ENCODE measurements around the gene MYH10. TPM values are rescaled to one million over a fixed set of nuclear protein-coding genes. Genes with fewer than 3 reads are reported as not detected.

Gene MYH10
- total RNA-seq, 1 donor from 2014 or later = 378 TPM

GRCh38 chr17:8466456-8466855 lies 164.1 kb downstream of the MYH10 start:
- intact Hi-C loops (cut with DNase I) = no loop called here
- Histone ChIP-seq H3K4me1 (peaks cover 11 to 84% of the 10 kb centered on the region in 2 donors), H3K27me3 (no peaks in the 10 kb centered on the region), H3K27ac (peak overlapping the region; percentile 52 to 82), H3K36me3 (peaks cover 10 to 33% of the 10 kb centered on the region in 2 donors), H3K9me3 (no peaks in the 10 kb centered on the region), H3K4me3 (peak overlapping the region in 1 of 2 donors; percentile 15)
- DNase-seq (ENCODE audit: low spot score in 2 of 2) = no peak
- TF ChIP-seq, protein P1, sequence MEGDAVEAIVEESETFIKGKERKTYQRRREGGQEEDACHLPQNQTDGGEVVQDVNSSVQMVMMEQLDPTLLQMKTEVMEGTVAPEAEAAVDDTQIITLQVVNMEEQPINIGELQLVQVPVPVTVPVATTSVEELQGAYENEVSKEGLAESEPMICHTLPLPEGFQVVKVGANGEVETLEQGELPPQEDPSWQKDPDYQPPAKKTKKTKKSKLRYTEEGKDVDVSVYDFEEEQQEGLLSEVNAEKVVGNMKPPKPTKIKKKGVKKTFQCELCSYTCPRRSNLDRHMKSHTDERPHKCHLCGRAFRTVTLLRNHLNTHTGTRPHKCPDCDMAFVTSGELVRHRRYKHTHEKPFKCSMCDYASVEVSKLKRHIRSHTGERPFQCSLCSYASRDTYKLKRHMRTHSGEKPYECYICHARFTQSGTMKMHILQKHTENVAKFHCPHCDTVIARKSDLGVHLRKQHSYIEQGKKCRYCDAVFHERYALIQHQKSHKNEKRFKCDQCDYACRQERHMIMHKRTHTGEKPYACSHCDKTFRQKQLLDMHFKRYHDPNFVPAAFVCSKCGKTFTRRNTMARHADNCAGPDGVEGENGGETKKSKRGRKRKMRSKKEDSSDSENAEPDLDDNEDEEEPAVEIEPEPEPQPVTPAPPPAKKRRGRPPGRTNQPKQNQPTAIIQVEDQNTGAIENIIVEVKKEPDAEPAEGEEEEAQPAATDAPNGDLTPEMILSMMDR (IDR thresholded peaks at IDR 0.05) = no peak

- Histone ChIP-seq H3K4me1 (peaks cover 11 to 81% of the 10 kb centered on the region in 2 donors), H3K27me3 (no peaks in the 10 kb centered on the region), H3K4me3 (no peak overlapping the region), H3K27ac (peak overlapping the region; percentile 64 to 79), H3K36me3 (peaks cover 17 to 40% of the 10 kb centered on the region in 2 donors), H3K9me3 (no peaks in the 10 kb centered on the region)
- DNase-seq (ENCODE audit: low spot score in 2 of 2) = no peak
- intact Hi-C loops (cut with DNase I) = no loop called here
- TF ChIP-seq, protein P1 (IDR thresholded peaks at IDR 0.05) = no peak
Observed at GRCh38 chr17:8465759-8466158, 164.8 kb downstream of the MYH10 start.

DNA sequence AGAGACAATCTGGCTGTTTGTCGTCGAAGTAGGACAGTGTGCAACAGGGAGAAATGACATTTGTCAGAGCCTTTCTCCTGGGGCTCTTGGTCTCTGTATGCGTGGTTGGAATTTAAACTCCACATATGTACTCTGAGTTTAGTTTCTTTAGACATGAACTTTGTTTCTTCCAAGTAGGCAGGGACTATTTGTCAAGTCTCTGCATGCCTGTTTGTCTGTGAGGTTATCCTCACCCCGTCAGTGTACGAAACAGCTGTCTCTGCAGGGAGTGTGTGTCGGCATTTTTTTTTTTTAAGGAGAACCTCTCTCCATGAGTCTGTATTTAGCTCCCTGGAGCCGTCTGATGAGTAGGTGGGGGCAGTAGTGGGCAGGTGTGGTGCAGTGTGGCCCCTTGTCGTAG lies 165.2 kb downstream of the MYH10 start:
- H3K27me3 ChIP-seq = no peaks in the 10 kb centered on the region
- H3K36me3 ChIP-seq = peaks cover 21 to 44% of the 10 kb centered on the region in 2 donors
- H3K9me3 ChIP-seq = no peaks in the 10 kb centered on the region
- peak overlapping the region; percentile 64 to 79 for H3K27ac ChIP-seq
- H3K4me1 ChIP-seq = peaks cover 11 to 77% of the 10 kb centered on the region in 2 donors
- intact Hi-C loops (cut with DNase I) = no loop called here
- no peak overlapping the region for H3K4me3 ChIP-seq
- TF ChIP-seq, protein P1 (IDR thresholded peaks at IDR 0.05) = no peak
- DNase-seq (ENCODE audit: low spot score in 2 of 2) = no peak

GRCh38 chr17:8464941-8465340 lies 165.6 kb downstream of the MYH10 start:
- TF ChIP-seq, protein P1 (IDR thresholded peaks at IDR 0.05) = no peak
- Histone ChIP-seq H3K36me3 (peaks cover 25 to 48% of the 10 kb centered on the region in 2 donors), H3K4me3 (no peak overlapping the region), H3K9me3 (no peaks in the 10 kb centered on the region), H3K27ac (peak overlapping the region; percentile 64 to 79), H3K4me1 (peaks cover 11 to 73% of the 10 kb centered on the region in 2 donors), H3K27me3 (no peaks in the 10 kb centered on the region)
- DNase-seq (ENCODE audit: low spot score in 2 of 2) = no peak
- intact Hi-C loops (cut with DNase I) = no loop called here

DNA sequence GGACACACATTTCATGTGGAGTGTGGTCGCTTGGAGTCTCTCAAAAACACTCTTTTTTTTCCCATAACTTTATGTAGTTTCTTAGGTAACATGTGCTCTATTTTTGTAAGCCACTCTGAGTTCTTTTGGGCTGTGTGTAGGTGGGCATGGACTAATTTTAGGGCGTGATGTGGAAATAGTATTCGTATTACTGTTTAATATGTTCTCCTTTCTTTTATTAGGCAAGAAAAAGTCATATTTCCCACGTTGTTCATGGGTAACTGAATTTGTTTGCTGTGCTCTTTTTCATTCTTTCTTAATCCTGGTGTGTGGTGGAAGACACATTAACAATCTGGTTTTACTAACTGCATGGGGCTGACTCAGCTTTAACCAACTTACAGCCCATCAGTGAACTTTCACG lies 167.4 kb downstream of the MYH10 start:
- Histone ChIP-seq H3K36me3 (peaks cover 34 to 62% of the 10 kb centered on the region in 2 donors), H3K27me3 (no peaks in the 10 kb centered on the region), H3K4me1 (peaks cover 9 to 59% of the 10 kb centered on the region in 2 donors), H3K9me3 (no peaks in the 10 kb centered on the region), H3K4me3 (no peak overlapping the region), H3K27ac (peak overlapping the region; percentile 64 to 79)
- intact Hi-C loops (cut with DNase I) = loop anchor here (1.0 kb wide), 1 partner anchor 28 kb away; the partner anchor contains the start of gene NDEL1
- peak in 1 of 2 donors; percentile 71 for DNase-seq (ENCODE audit: low spot score in 2 of 2)
- TF ChIP-seq, protein P1 (IDR thresholded peaks at IDR 0.05) = no peak

DNA sequence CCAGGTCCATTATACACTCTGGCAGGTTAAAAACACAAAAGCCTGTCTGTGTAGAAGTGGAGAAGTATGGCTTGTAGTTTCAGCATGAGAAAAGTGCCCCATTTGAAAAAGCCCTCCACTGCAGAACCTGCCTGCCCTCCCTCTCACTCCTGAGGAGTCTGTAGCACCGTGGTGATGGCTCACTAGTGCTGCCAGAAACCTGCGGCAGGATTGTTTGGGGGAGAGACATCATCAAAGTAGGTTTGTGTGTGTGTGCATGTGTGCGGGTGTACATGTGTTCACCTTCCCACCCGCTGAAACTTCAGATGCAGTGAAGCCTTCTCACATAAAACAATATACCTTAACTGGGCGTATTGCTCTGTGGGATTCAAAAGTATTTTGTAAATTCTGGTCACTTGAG lies 168.0 kb downstream of the MYH10 start:
- peaks cover 9 to 54% of the 10 kb centered on the region in 2 donors for H3K4me1 ChIP-seq
- no peak for DNase-seq (ENCODE audit: low spot score in 2 of 2)
- TF ChIP-seq, protein P1 (IDR thresholded peaks at IDR 0.05) = no peak
- no peaks in the 10 kb centered on the region for H3K27me3 ChIP-seq
- no peaks in the 10 kb centered on the region for H3K9me3 ChIP-seq
- no peak overlapping the region for H3K4me3 ChIP-seq
- peaks cover 38 to 62% of the 10 kb centered on the region in 2 donors for H3K36me3 ChIP-seq
- H3K27ac ChIP-seq = peak overlapping the region; percentile 64 to 79
- intact Hi-C loops (cut with DNase I) = no loop called here
